ENCODE results near the gene SYNPR. TPM values are rescaled to one million over a fixed set of nuclear protein-coding genes. Genes with fewer than 3 reads are reported as not detected.

Gene SYNPR
- total RNA-seq, 1 donor from 2014 or later = not detected

DNA sequence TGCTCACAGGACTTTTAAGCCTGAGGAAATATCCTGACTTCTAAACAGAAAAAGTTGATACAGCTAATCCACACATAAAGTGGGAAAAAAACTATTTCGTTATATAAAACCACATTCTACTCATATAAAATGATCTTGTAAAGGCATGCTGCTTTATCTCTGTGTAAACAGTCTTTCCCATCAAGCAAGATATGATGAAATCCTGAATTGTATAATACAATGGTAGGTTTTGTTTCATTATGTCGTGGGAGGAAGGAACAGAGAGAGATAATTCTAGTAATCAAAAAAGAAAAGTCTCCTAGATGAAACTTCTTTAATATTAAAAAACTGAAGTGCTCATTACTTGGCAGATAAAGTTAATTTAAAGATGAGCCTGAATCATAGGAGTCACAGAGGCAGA lies 281.8 kb downstream of the SYNPR start:
- Mint-ChIP-seq H3K9me3 (no peaks in the 10 kb centered on the region), H3K27ac (no peak overlapping the region), H3K36me3 (ENCODE audit: low read depth) (no peaks in the 10 kb centered on the region)

DNA sequence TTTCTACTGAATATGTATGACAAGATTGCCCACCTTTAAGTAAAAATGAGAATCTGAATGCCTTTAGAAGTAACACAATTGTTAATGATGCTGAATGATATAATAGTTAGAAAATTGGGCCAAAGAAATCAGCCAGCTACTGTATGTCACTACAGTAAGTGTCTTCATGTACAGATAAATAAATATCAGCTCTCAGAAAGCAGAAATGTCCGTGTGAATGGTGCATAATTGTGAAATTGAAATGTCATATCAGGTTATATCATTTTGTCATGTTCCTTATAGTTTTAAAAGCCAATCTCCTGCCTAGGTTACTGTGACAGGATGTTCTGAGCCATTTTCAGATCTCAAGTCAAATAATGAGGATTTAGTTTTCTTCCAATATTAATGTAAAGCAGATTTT lies 283.8 kb downstream of the SYNPR start:
- DNase-seq (ENCODE audit: low spot score) = no peak
- no peaks in the 10 kb centered on the region for H3K9me3 Mint-ChIP-seq
- H3K4me1 Mint-ChIP-seq (ENCODE audit: low read depth) = no peaks in the 10 kb centered on the region
- H3K27ac Mint-ChIP-seq = no peak overlapping the region
- no peak overlapping the region for H3K4me3 Mint-ChIP-seq (ENCODE audit: low read depth)
- H3K27me3 Mint-ChIP-seq (ENCODE audit: low read depth) = no peaks in the 10 kb centered on the region
- intact Hi-C loops (cut with micrococcal nuclease) = no loop called here
- H3K36me3 Mint-ChIP-seq (ENCODE audit: low read depth) = no peaks in the 10 kb centered on the region

More for the DNA sequence above, 281.8 kb downstream of the SYNPR start:
- intact Hi-C loops (cut with micrococcal nuclease) = no loop called here
- Mint-ChIP-seq H3K4me1 (ENCODE audit: low read depth) (no peaks in the 10 kb centered on the region), H3K4me3 (ENCODE audit: low read depth) (no peak overlapping the region), H3K27me3 (ENCODE audit: low read depth) (no peaks in the 10 kb centered on the region)
- no peak for DNase-seq (ENCODE audit: low spot score)

DNA sequence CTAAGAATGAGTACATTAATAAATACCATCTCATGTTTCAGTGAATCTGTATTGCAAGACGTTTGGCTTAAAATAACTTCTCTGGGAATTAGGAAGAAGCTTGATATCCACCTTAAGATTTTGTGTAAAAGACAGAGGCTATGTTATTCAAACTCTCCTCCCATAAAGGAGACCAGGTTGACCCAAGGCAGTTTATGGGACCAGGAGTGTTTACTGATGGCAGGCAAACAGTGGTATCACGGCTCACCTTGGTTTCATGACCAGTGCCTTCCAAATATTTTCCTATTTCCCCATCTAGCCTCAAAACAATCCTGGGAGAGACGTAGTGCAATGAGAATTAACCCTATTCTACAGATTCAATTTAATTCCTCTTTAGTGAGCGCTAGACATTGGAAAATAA lies 284.2 kb downstream of the SYNPR start:
- Mint-ChIP-seq H3K36me3 (ENCODE audit: low read depth) (no peaks in the 10 kb centered on the region), H3K4me1 (ENCODE audit: low read depth) (no peaks in the 10 kb centered on the region), H3K27me3 (ENCODE audit: low read depth) (no peaks in the 10 kb centered on the region), H3K9me3 (no peaks in the 10 kb centered on the region), H3K4me3 (ENCODE audit: low read depth) (no peak overlapping the region), H3K27ac (no peak overlapping the region)
- intact Hi-C loops (cut with micrococcal nuclease) = no loop called here
- no peak for DNase-seq (ENCODE audit: low spot score)

DNA sequence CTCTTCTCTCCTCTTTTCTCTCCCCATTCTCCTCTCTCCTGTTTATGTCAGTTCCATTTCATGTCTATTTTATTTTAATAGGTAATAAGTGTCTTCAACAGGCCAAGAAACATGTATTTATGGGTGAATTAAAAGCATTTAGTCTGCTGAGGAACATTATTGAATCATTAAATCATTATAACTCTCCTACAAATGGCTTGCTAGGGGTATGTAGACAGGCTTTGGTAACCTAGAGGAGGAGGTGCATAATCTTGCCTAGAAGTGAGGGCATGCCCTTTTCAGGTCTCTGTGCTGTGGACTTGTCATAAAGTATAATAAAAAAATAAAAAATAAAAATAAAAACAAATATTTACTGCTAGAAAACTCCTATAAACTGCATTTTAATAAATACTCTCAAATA lies 285.5 kb downstream of the SYNPR start:
- Mint-ChIP-seq H3K36me3 (ENCODE audit: low read depth) (no peaks in the 10 kb centered on the region), H3K27ac (no peak overlapping the region), H3K27me3 (ENCODE audit: low read depth) (no peaks in the 10 kb centered on the region), H3K9me3 (no peaks in the 10 kb centered on the region), H3K4me3 (ENCODE audit: low read depth) (no peak overlapping the region), H3K4me1 (ENCODE audit: low read depth) (no peaks in the 10 kb centered on the region)
- intact Hi-C loops (cut with micrococcal nuclease) = no loop called here
- no peak for DNase-seq (ENCODE audit: low spot score)

DNA sequence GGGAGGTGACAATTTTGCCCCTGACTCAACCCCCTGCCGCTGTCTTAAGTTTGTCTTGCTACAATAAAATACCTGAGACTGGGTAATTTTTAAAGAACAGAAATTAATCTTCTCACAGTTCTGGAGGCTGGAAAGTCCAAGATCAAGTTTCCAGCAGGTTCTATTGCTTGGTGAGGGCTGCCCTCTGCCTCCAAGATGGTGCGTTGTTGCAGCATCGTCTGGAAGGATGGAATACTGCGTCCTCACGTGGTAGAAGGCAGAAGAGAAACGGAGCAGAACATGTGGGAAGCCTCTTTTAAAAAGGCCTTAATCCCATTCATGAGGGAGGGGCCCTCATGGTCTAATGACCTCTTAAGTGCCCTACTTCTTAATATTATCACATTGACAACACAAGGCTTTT lies 287.1 kb downstream of the SYNPR start:
- no peak for DNase-seq (ENCODE audit: low spot score)
- intact Hi-C loops (cut with micrococcal nuclease) = no loop called here
- Mint-ChIP-seq H3K36me3 (ENCODE audit: low read depth) (no peaks in the 10 kb centered on the region), H3K4me3 (ENCODE audit: low read depth) (no peak overlapping the region), H3K27ac (no peak overlapping the region), H3K27me3 (ENCODE audit: low read depth) (no peaks in the 10 kb centered on the region), H3K4me1 (ENCODE audit: low read depth) (no peaks in the 10 kb centered on the region), H3K9me3 (no peaks in the 10 kb centered on the region)

DNA sequence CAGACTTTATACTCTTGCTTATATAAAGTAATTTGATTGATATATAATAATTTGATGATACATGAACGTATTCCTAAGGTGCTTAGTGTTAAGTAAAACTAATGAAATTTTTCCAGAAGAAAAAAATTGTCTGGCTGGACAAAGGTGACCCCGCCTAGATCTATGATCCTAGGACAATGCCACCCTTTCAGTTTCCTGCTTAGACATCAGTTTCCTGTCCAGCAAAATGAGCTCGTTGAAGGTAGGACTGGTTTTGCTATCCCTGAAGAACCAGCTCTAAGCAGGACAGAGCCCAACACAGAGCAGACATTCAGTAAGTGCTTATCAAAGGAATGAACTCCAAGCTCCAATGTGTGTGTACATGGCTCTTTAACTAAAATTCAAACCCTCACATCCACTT lies 293.6 kb downstream of the SYNPR start:
- Mint-ChIP-seq H3K4me1 (ENCODE audit: low read depth) (no peaks in the 10 kb centered on the region), H3K36me3 (ENCODE audit: low read depth) (no peaks in the 10 kb centered on the region), H3K4me3 (ENCODE audit: low read depth) (no peak overlapping the region), H3K27me3 (ENCODE audit: low read depth) (no peaks in the 10 kb centered on the region), H3K27ac (no peak overlapping the region), H3K9me3 (no peaks in the 10 kb centered on the region)
- no peak for DNase-seq (ENCODE audit: low spot score)
- intact Hi-C loops (cut with micrococcal nuclease) = no loop called here

DNA sequence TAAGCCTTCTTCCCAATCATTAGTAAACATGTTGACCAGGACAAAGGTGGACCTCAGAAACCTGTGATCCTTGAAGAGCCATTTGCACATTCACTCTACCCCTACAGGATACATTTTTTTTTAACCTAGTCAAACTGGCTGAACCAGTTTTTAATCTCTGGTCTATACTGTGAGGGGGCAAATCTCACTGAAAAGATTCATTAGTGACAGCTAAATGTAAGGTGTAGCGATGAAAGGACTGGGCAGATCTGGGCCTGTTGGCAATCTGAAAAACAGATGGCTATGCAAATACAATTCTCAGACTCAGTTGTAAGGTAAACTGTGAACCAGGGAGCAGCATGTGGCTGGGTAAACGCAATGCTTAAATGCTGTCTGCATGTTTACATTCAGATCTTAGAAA lies 298.7 kb downstream of the SYNPR start:
- Mint-ChIP-seq H3K4me1 (ENCODE audit: low read depth) (no peaks in the 10 kb centered on the region), H3K9me3 (no peaks in the 10 kb centered on the region), H3K27me3 (ENCODE audit: low read depth) (no peaks in the 10 kb centered on the region), H3K27ac (no peak overlapping the region), H3K4me3 (ENCODE audit: low read depth) (no peak overlapping the region), H3K36me3 (ENCODE audit: low read depth) (no peaks in the 10 kb centered on the region)
- intact Hi-C loops (cut with micrococcal nuclease) = no loop called here
- no peak for DNase-seq (ENCODE audit: low spot score)

DNA sequence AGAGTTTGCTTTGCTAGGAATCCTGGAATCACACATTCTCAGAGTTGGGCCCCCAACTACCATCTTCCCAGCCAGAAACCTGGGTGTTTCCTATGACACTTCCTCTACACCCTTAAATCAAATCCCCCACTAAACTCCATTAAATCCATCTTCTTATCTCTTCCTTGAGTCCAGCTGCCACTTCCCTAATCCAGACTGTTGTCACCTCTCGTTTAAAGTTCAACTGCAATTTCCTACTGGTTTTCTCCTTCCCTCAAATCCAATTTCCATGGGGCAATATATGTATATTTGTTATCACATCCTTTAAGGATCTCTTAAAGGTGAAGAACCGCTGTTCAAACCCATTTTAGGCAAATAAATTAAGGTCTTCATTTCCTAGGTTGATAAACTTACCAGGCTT lies 300.8 kb downstream of the SYNPR start:
- Mint-ChIP-seq H3K36me3 (ENCODE audit: low read depth) (no peaks in the 10 kb centered on the region), H3K27ac (no peak overlapping the region), H3K9me3 (no peaks in the 10 kb centered on the region), H3K27me3 (ENCODE audit: low read depth) (no peaks in the 10 kb centered on the region), H3K4me1 (ENCODE audit: low read depth) (no peaks in the 10 kb centered on the region), H3K4me3 (ENCODE audit: low read depth) (no peak overlapping the region)
- DNase-seq (ENCODE audit: low spot score) = no peak
- intact Hi-C loops (cut with micrococcal nuclease) = no loop called here

GRCh38 chr3:63580151-63580550 lies 302.0 kb downstream of the SYNPR start:
- no peak overlapping the region for H3K27ac Mint-ChIP-seq
- no peaks in the 10 kb centered on the region for H3K36me3 Mint-ChIP-seq (ENCODE audit: low read depth)
- H3K27me3 Mint-ChIP-seq (ENCODE audit: low read depth) = no peaks in the 10 kb centered on the region
- no peak for DNase-seq (ENCODE audit: low spot score)
- intact Hi-C loops (cut with micrococcal nuclease) = no loop called here
- H3K9me3 Mint-ChIP-seq = no peaks in the 10 kb centered on the region
- no peak overlapping the region for H3K4me3 Mint-ChIP-seq (ENCODE audit: low read depth)
- H3K4me1 Mint-ChIP-seq (ENCODE audit: low read depth) = no peaks in the 10 kb centered on the region

GRCh38 chr3:63582943-63583500 lies 304.9 kb downstream of the SYNPR start:
- Mint-ChIP-seq H3K4me1 (ENCODE audit: low read depth) (no peaks in the 10 kb centered on the region), H3K36me3 (ENCODE audit: low read depth) (no peaks in the 10 kb centered on the region), H3K27ac (no peak overlapping the region), H3K27me3 (ENCODE audit: low read depth) (no peaks in the 10 kb centered on the region), H3K4me3 (ENCODE audit: low read depth) (no peak overlapping the region), H3K9me3 (peaks cover 6% of the 10 kb centered on the region)
- no peak for DNase-seq (ENCODE audit: low spot score)
- intact Hi-C loops (cut with micrococcal nuclease) = no loop called here

DNA sequence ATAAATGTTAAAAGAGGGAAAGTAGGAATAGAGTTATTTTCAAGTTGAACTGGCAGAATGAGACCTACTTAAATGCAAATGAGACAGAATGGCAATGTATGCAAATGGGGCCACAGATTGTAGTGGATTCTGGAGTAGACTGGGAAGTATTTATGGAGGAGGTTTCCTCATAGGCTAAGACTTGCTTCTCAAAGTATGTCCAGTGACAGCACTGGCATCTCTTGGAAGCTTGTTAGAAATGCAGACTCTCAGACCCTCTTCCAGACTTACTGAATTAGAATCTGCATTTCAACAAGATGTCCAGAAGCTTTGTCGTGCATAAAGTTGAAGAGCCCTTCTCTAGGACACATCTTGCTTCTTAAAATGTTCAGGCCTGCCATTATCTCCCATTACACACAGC lies 306.6 kb downstream of the SYNPR start:
- H3K27me3 Mint-ChIP-seq (ENCODE audit: low read depth) = no peaks in the 10 kb centered on the region
- H3K27ac Mint-ChIP-seq = no peak overlapping the region
- peaks cover 19% of the 10 kb centered on the region for H3K9me3 Mint-ChIP-seq
- no peak overlapping the region for H3K4me3 Mint-ChIP-seq (ENCODE audit: low read depth)
- intact Hi-C loops (cut with micrococcal nuclease) = no loop called here
- no peaks in the 10 kb centered on the region for H3K4me1 Mint-ChIP-seq (ENCODE audit: low read depth)
- no peak for DNase-seq (ENCODE audit: low spot score)
- H3K36me3 Mint-ChIP-seq (ENCODE audit: low read depth) = no peaks in the 10 kb centered on the region

DNA sequence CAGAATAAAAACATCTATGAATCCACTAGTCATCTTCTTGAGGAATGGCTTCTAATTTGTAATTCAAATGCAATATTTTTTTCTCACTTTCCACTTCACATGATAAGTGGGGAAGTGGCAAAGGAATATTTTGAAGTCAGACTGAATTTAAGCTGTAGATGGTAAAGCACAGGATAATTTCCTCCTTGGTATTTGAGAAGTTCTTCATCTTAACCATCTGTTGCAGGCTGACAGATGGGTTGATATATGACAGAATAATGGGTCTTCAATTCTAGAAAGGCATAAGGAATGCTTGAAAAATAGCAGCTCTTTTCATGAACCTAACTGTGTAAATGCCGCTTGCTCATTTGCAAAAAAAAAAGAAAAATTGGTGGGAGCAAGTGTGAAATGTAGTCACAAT lies 307.8 kb downstream of the SYNPR start:
- H3K4me1 Mint-ChIP-seq (ENCODE audit: low read depth) = no peaks in the 10 kb centered on the region
- no peak overlapping the region for H3K27ac Mint-ChIP-seq
- intact Hi-C loops (cut with micrococcal nuclease) = no loop called here
- no peaks in the 10 kb centered on the region for H3K27me3 Mint-ChIP-seq (ENCODE audit: low read depth)
- H3K36me3 Mint-ChIP-seq (ENCODE audit: low read depth) = no peaks in the 10 kb centered on the region
- no peak for DNase-seq (ENCODE audit: low spot score)
- peaks cover 19% of the 10 kb centered on the region for H3K9me3 Mint-ChIP-seq
- no peak overlapping the region for H3K4me3 Mint-ChIP-seq (ENCODE audit: low read depth)

DNA sequence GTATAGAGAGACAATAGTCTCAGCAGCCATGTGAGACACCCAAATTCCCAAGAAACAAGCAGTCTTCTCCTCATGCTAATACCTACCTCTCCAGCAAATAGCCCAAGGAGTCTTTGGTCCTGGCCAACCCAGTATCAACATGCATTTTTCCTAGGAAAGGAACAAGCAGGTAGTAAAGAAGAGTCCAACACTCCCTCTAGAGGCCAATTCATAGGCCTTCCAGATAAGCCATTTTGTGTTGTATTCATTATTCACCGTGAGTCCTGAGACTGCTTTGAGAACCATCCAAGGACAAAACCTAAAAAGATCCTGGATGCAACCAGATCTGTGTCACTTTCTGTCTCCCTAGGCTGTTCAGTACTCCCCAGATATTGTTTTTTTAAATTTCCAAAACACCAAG lies 310.8 kb downstream of the SYNPR start:
- Mint-ChIP-seq H3K27me3 (ENCODE audit: low read depth) (no peaks in the 10 kb centered on the region), H3K4me3 (ENCODE audit: low read depth) (no peak overlapping the region), H3K9me3 (peaks cover 19% of the 10 kb centered on the region), H3K27ac (no peak overlapping the region), H3K36me3 (ENCODE audit: low read depth) (no peaks in the 10 kb centered on the region), H3K4me1 (ENCODE audit: low read depth) (no peaks in the 10 kb centered on the region)
- intact Hi-C loops (cut with micrococcal nuclease) = no loop called here
- no peak for DNase-seq (ENCODE audit: low spot score)

- Mint-ChIP-seq H3K9me3 (peaks cover 5% of the 10 kb centered on the region), H3K27me3 (ENCODE audit: low read depth) (no peaks in the 10 kb centered on the region), H3K36me3 (ENCODE audit: low read depth) (no peaks in the 10 kb centered on the region), H3K27ac (no peak overlapping the region), H3K4me3 (ENCODE audit: low read depth) (no peak overlapping the region), H3K4me1 (ENCODE audit: low read depth) (no peaks in the 10 kb centered on the region)
- intact Hi-C loops (cut with micrococcal nuclease) = no loop called here
- DNase-seq (ENCODE audit: low spot score) = no peak
These were observed 315.7 kb downstream of the SYNPR start for GRCh38 chr3:63593779-63594178.
